ENCODE results near the gene RLN3.
"Not testable (repeated sequence)": the region's sequence is repeated elsewhere in the genome, so short reads cannot be mapped to it uniquely, and the experiment has no call there.

RLN3 gene

DNA sequence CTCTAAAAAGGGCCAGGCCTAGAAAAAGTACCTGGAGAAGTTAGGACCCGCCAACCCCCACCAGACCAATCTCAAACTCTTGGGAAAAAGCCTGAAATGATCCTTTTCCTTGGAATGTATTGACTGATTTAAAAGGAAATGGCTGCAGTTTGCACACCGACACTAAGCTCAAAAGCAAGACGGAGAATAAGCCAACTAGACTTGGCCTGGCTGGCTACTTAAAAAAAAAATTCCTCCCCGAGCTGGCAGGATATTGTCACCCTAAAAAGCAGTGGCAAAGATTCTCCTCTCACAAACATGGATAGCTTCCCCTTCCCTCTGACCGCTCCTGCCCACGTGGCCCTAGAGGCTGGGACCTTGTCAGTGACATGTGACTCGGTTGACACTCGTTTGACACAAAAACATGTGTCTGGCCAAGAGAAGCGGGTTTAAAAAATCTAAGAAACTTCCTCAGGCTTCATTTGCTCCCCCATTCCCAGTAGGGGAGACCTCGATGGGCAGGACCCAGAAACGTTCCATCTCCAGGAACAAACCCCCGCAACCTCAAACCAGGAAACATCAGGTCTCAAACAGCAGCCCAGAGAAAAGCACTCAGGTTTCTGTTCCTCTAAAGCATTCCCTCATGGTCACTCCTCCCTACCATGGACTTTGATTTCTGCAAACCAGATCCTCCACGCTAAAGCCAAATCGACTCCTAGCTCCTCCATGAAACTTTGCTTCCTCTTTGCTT lies 23.2 kb upstream of the RLN3 start:
- 87% methylated on average over 12 to 13 of the region's 14 CpGs for WGBS, 2 experiments (ENCODE audit: insufficient coverage in 2 of 2)
- Histone ChIP-seq H3K36me3 (ENCODE audit: control insufficient read depth, insufficient read depth, low read length) (peaks cover 7% of the 10 kb centered on the region), H3K9me3 (ENCODE audit: control insufficient read depth, low read length) (peaks cover 6% of the 10 kb centered on the region), H3K4me1 (ENCODE audit: control insufficient read depth, insufficient read depth, low read length, poor library complexity, severe bottlenecking) (no peaks in the 10 kb centered on the region), H3K27ac (ENCODE audit: low read depth, low read length, severe bottlenecking) (peak overlapping the region; percentile 100), H3K4me3 (ENCODE audit: extremely low read depth, insufficient read depth, low read length, poor library complexity, severe bottlenecking) (no peak overlapping the region)

DNA sequence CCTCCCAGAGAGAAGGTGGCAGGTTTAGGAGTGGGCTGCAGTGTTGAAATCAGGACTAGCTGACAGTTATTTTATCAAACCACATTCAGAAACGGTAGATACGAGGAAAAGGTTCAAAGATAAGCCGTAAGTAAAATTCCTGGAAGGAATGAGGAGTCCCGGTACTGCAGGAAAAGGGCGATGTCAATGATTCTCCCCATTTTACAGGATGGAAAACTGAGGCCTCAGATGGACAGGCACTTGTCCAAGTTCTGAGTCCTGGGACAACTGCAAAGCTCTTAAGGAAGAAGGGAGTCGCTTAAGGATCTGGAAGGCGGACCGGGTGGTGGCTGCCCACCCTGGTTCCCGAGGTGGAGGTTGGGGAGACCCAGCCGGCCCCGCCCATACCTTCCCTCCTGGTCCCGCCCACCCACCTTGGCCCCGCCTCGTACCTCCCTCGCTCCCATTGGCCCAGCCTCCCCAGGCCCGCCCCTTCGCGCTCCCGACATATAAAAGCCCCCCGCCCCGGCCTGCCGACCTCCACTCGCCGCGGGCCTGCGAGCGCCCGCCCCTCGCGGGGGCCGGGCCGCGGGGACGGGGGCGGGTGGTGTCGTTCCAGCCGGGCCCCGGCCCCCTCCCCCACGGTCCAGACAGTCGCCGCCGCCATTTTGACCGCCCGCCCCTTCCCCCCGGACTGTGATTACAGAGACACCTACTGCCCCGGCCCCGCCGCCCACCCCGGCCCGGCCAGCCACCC lies 22.4 kb upstream of the RLN3 start:
- 17 to 100% methylated on average over 4 to 24 of the region's 50 CpGs for WGBS, 2 experiments (ENCODE audit: insufficient coverage in 2 of 2)
- no peaks in the 10 kb centered on the region for H3K36me3 ChIP-seq (ENCODE audit: control insufficient read depth, insufficient read depth, low read length)
- H3K27ac ChIP-seq (ENCODE audit: low read depth, low read length, severe bottlenecking): peak overlapping the region; percentile 100
- H3K9me3 ChIP-seq (ENCODE audit: control insufficient read depth, low read length): no peaks in the 10 kb centered on the region
- no peaks in the 10 kb centered on the region for H3K4me1 ChIP-seq (ENCODE audit: control insufficient read depth, insufficient read depth, low read length, poor library complexity, severe bottlenecking)
- H3K4me3 ChIP-seq (ENCODE audit: extremely low read depth, insufficient read depth, low read length, poor library complexity, severe bottlenecking): peak overlapping the region; percentile 63

GRCh38 chr19:14006085-14006765 lies 21.7 kb upstream of the RLN3 start, which contains the start of gene RFX1:
Gene RFX1 (minus strand): TSS chr19:14006320. CDS start chr19:13993843, 12,477 bp downstream.
- Histone ChIP-seq H3K36me3 (ENCODE audit: control insufficient read depth, insufficient read depth, low read length) (no peaks in the 10 kb centered on the region), H3K4me1 (ENCODE audit: control insufficient read depth, insufficient read depth, low read length, poor library complexity, severe bottlenecking) (no peaks in the 10 kb centered on the region), H3K9me3 (ENCODE audit: control insufficient read depth, low read length) (no peaks in the 10 kb centered on the region), H3K27ac (ENCODE audit: low read depth, low read length, severe bottlenecking) (peak within 1 kb of the TSS; percentile 100), H3K4me3 (ENCODE audit: extremely low read depth, insufficient read depth, low read length, poor library complexity, severe bottlenecking) (peak within 1 kb of the TSS; percentile 63)
- WGBS, 2 experiments (ENCODE audit: insufficient coverage in 2 of 2): 0% methylated on average over 36 to 42 of the region's 58 CpGs

GRCh38 chr19:14006766-14007562 lies 21.0 kb upstream of the RLN3 start:
- 1 to 2% methylated on average over 30 to 37 of the region's 56 CpGs for WGBS, 2 experiments (ENCODE audit: insufficient coverage in 2 of 2)

GRCh38 chr19:14012378-14012915 lies 15.5 kb upstream of the RLN3 start:
- Histone ChIP-seq H3K36me3 (ENCODE audit: control insufficient read depth, insufficient read depth, low read length) (no peaks in the 10 kb centered on the region), H3K4me3 (ENCODE audit: extremely low read depth, insufficient read depth, low read length, poor library complexity, severe bottlenecking) (no peak overlapping the region), H3K27ac (ENCODE audit: low read depth, low read length, severe bottlenecking) (no peak overlapping the region), H3K4me1 (ENCODE audit: control insufficient read depth, insufficient read depth, low read length, poor library complexity, severe bottlenecking) (no peaks in the 10 kb centered on the region), H3K9me3 (ENCODE audit: control insufficient read depth, low read length) (peaks cover 4% of the 10 kb centered on the region)
- WGBS, 2 experiments (ENCODE audit: insufficient coverage in 2 of 2): no CpG with 5 or more reads among the region's 2 CpGs

More at GRCh38 chr19:14006766-14007562, 21.0 kb upstream of the RLN3 start:
- Histone ChIP-seq H3K9me3 (ENCODE audit: control insufficient read depth, low read length) (no peaks in the 10 kb centered on the region), H3K4me3 (ENCODE audit: extremely low read depth, insufficient read depth, low read length, poor library complexity, severe bottlenecking) (peak overlapping the region; percentile 63), H3K4me1 (ENCODE audit: control insufficient read depth, insufficient read depth, low read length, poor library complexity, severe bottlenecking) (no peaks in the 10 kb centered on the region), H3K36me3 (ENCODE audit: control insufficient read depth, insufficient read depth, low read length) (no peaks in the 10 kb centered on the region), H3K27ac (ENCODE audit: low read depth, low read length, severe bottlenecking) (peak overlapping the region; percentile 100)

DNA sequence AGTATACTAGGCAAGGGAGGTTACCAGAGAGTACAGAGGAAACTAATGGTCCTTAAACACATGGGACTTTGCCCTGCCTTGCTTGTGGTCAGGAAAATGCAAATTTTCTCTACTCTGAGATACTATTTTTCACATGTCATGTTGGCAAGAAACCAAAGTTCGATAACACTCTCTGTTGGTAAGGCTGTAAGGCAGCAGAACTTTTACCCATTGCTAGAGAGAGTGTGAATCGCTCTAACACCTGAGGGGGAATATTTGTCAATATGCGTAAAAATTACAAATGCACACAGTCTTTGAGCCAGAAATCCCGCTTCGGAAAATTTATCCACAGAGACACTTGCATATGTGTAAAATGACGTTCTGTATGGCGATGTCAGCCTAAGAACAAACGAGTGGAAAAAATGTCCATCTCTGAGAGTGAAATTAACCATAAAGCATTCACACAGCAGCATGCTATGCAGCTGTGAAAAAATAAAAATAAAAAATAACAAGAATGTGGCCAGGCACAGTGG lies 12.4 kb upstream of the RLN3 start:
- WGBS, 2 experiments (ENCODE audit: insufficient coverage in 2 of 2): 84 to 100% methylated on average over 5 of the region's 8 CpGs
- H3K27ac ChIP-seq (ENCODE audit: low read depth, low read length, severe bottlenecking): no peak overlapping the region
- peaks cover 4% of the 10 kb centered on the region for H3K9me3 ChIP-seq (ENCODE audit: control insufficient read depth, low read length)
- no peaks in the 10 kb centered on the region for H3K4me1 ChIP-seq (ENCODE audit: control insufficient read depth, insufficient read depth, low read length, poor library complexity, severe bottlenecking)
- H3K36me3 ChIP-seq (ENCODE audit: control insufficient read depth, insufficient read depth, low read length): no peaks in the 10 kb centered on the region
- no peak overlapping the region for H3K4me3 ChIP-seq (ENCODE audit: extremely low read depth, insufficient read depth, low read length, poor library complexity, severe bottlenecking)

DNA sequence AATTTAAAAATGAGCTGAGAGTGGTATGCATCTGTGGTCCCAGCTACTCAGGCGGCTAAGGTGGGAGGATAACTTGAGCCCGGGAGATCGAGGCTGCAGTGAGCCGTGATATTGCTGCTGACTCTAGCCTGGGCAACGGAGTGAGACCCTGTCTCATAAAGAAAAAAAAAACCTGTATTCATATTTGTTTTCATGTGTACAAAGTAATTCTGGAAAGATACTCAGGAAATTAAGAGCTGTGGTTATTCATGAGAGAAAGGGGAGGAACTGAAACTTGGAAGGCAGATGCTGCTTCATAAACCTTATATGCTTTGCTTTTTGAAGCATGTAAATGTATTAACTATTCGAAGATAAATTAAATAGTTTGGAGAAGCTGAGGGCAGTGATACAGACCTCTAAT lies 8.8 kb upstream of the RLN3 start:
- 90 to 100% methylated on average over 2 of the region's 6 CpGs for WGBS, 2 experiments (ENCODE audit: insufficient coverage in 2 of 2)
- Histone ChIP-seq H3K27ac (ENCODE audit: low read depth, low read length, severe bottlenecking) (no peak overlapping the region), H3K9me3 (ENCODE audit: control insufficient read depth, low read length) (no peaks in the 10 kb centered on the region), H3K4me3 (ENCODE audit: extremely low read depth, insufficient read depth, low read length, poor library complexity, severe bottlenecking) (no peak overlapping the region), H3K36me3 (ENCODE audit: control insufficient read depth, insufficient read depth, low read length) (no peaks in the 10 kb centered on the region), H3K4me1 (ENCODE audit: control insufficient read depth, insufficient read depth, low read length, poor library complexity, severe bottlenecking) (no peaks in the 10 kb centered on the region)

- WGBS, 2 experiments (ENCODE audit: insufficient coverage in 2 of 2): 93% methylated on average over 3 of the region's 3 CpGs; no CpG with 5 or more reads in 1 of the 2 experiments
- H3K27ac ChIP-seq (ENCODE audit: low read depth, low read length, severe bottlenecking); H3K4me3 ChIP-seq (ENCODE audit: extremely low read depth, insufficient read depth, low read length, poor library complexity, severe bottlenecking); H3K9me3 ChIP-seq (ENCODE audit: control insufficient read depth, low read length); H3K4me1 ChIP-seq (ENCODE audit: control insufficient read depth, insufficient read depth, low read length, poor library complexity, severe bottlenecking); H3K36me3 ChIP-seq (ENCODE audit: control insufficient read depth, insufficient read depth, low read length): not testable (repeated sequence)
Observed at GRCh38 chr19:14019739-14020138, 8.2 kb upstream of the RLN3 start.

DNA sequence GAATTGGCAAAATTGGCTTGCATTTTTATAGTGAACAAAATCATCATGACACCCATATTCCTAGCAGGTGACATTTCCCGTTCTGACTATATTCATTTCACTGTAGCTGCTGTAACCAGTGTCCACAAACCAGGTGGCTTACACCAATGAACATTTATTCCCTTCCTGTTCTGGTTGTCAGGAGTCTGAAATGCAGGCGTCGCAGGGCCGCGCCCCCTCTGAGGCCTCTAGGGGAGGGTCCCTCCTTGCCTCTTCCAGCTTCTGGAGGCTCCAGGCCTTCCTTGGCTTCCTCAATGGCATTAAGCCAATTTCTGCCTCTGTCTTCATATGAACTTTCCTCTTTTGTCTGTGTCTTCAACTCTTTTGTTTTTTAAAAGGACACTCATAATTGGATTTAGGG lies 6.5 kb upstream of the RLN3 start:
- no peak overlapping the region for H3K4me3 ChIP-seq (ENCODE audit: extremely low read depth, insufficient read depth, low read length, poor library complexity, severe bottlenecking)
- no peak overlapping the region for H3K27ac ChIP-seq (ENCODE audit: low read depth, low read length, severe bottlenecking)
- H3K4me1 ChIP-seq (ENCODE audit: control insufficient read depth, insufficient read depth, low read length, poor library complexity, severe bottlenecking): no peaks in the 10 kb centered on the region
- H3K9me3 ChIP-seq (ENCODE audit: control insufficient read depth, low read length): no peaks in the 10 kb centered on the region
- H3K36me3 ChIP-seq (ENCODE audit: control insufficient read depth, insufficient read depth, low read length): no peaks in the 10 kb centered on the region
- 84 to 88% methylated on average over 5 of the region's 5 CpGs for WGBS, 2 experiments (ENCODE audit: insufficient coverage in 2 of 2)

DNA sequence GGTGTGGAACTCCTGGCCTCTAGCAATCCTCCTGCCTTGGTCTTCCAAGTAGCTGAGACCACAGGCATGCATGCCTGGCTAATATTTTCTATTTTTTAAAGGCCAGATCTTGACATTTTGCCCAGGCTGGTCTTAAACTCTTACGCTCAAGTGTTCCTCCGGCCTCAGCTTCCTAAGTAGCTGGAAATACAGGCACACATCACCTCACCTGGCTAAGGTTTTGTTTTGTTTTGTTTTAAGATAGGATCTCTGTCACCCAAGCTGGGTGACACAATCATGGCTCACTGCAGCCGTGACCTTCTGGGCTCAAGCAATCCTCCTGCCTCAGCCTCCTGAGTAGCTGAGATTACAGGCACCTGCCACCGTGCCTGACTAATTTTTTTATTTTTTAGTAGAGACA lies 5.5 kb upstream of the RLN3 start:
- Histone ChIP-seq H3K9me3 (ENCODE audit: control insufficient read depth, low read length) (no peaks in the 10 kb centered on the region), H3K4me1 (ENCODE audit: control insufficient read depth, insufficient read depth, low read length, poor library complexity, severe bottlenecking) (no peaks in the 10 kb centered on the region), H3K36me3 (ENCODE audit: control insufficient read depth, insufficient read depth, low read length) (no peaks in the 10 kb centered on the region), H3K4me3 (ENCODE audit: extremely low read depth, insufficient read depth, low read length, poor library complexity, severe bottlenecking) (no peak overlapping the region), H3K27ac (ENCODE audit: low read depth, low read length, severe bottlenecking) (no peak overlapping the region)
- WGBS, 2 experiments (ENCODE audit: insufficient coverage in 2 of 2): 86 to 97% methylated on average over 3 to 4 of the region's 4 CpGs

All from mesodermal cell (in vitro differentiated cells).